ENCODE results near the gene LRFN3. TPM values are rescaled to one million over a fixed set of nuclear protein-coding genes. Genes with fewer than 3 reads are reported as not detected.

Gene LRFN3
- total and polyA plus RNA-seq, 2 donors (not counting 1 experiment from before 2014, with no cell fraction given) = 0.79 to 1.6 TPM

- no peak overlapping the region for H3K4me3 ChIP-seq (ENCODE audit: control extremely low read depth in 1 of 5, extremely low read depth in 1 of 5, insufficient read depth in 1 of 5, low read depth in 2 of 5, low read length in 4 of 5)
- CTCF ChIA-PET = no interaction called here
- intact Hi-C loops (cut with micrococcal nuclease) = no loop called here
- POLR2A ChIA-PET = no interaction called here
- H3K4me2 ChIP-seq (replicated peaks; ENCODE audit: low read depth, low read length, poor library complexity, severe bottlenecking) = no peak overlapping the region
- no peaks in the 10 kb centered on the region for H3K9me3 Mint-ChIP-seq (ENCODE audit: insufficient read depth)
- DNase-seq (no peak), ATAC-seq (ENCODE audit: low read depth) (no peak)
- no peak overlapping the region for H3K4me3 Mint-ChIP-seq
- H3K36me3 ChIP-seq (replicated peaks in 1 of 2; ENCODE audit: control extremely low read depth in 1 of 2, control insufficient read depth in 1 of 2, extremely low read depth in 1 of 2, insufficient read depth in 2 of 2, low read length in 1 of 2) = no peaks in the 10 kb centered on the region
- H3K9me3 ChIP-seq (ENCODE audit: control extremely low read depth in 1 of 3, control insufficient read depth in 2 of 3, insufficient read depth in 1 of 3, low read length in 2 of 3) = peaks cover 0 to 13% (median 0%) of the 10 kb centered on the region in 3 donors
- no peaks in the 10 kb centered on the region for H4K20me1 ChIP-seq (ENCODE audit: control insufficient read depth, insufficient read depth, low read length, poor library complexity, severe bottlenecking)
- peaks cover 0 to 13% (median 3%) of the 10 kb centered on the region in 4 experiments for H3K27me3 ChIP-seq (replicated peaks in 1 of 4; ENCODE audit: control extremely low read depth in 1 of 4, control insufficient read depth in 3 of 4, insufficient read depth in 4 of 4, low read length in 3 of 4)
- no peak overlapping the region for H3K27ac Mint-ChIP-seq
- H3K27me3 Mint-ChIP-seq = peaks cover 20% of the 10 kb centered on the region
- 100% methylated on average over 1 of the region's 3 CpGs for WGBS (ENCODE audit: insufficient coverage)
- H3K9ac ChIP-seq (ENCODE audit: low read length) = no peak overlapping the region
- H2AFZ ChIP-seq (ENCODE audit: insufficient read depth, low read depth, low read length, poor library complexity, severe bottlenecking) = no peak overlapping the region
- H3K27ac ChIP-seq (ENCODE audit: low read length in 2 of 2) = no peak overlapping the region
- peaks cover 5% of the 10 kb centered on the region for H3K4me1 Mint-ChIP-seq
- H3K79me2 ChIP-seq (ENCODE audit: control insufficient read depth, insufficient read depth, low read length) = no peaks in the 10 kb centered on the region
- TF ChIP-seq, protein P1, sequence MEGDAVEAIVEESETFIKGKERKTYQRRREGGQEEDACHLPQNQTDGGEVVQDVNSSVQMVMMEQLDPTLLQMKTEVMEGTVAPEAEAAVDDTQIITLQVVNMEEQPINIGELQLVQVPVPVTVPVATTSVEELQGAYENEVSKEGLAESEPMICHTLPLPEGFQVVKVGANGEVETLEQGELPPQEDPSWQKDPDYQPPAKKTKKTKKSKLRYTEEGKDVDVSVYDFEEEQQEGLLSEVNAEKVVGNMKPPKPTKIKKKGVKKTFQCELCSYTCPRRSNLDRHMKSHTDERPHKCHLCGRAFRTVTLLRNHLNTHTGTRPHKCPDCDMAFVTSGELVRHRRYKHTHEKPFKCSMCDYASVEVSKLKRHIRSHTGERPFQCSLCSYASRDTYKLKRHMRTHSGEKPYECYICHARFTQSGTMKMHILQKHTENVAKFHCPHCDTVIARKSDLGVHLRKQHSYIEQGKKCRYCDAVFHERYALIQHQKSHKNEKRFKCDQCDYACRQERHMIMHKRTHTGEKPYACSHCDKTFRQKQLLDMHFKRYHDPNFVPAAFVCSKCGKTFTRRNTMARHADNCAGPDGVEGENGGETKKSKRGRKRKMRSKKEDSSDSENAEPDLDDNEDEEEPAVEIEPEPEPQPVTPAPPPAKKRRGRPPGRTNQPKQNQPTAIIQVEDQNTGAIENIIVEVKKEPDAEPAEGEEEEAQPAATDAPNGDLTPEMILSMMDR (IDR thresholded peaks at IDR 0.05) = no peak
- no peak for TF ChIP-seq EZH2 (IDR thresholded peaks at IDR 0.05; ENCODE audit: borderline replicate concordance, insufficient read depth, low read depth, low read length, poor library complexity, severe bottlenecking)
- peaks cover 6 to 13% of the 10 kb centered on the region in 2 donors for H3K4me1 ChIP-seq (ENCODE audit: control insufficient read depth in 2 of 2, insufficient read depth in 2 of 2, low read length in 2 of 2)
These were observed 52.6 kb downstream of the LRFN3 start for GRCh38 chr19:35988824-35989223.

DNA sequence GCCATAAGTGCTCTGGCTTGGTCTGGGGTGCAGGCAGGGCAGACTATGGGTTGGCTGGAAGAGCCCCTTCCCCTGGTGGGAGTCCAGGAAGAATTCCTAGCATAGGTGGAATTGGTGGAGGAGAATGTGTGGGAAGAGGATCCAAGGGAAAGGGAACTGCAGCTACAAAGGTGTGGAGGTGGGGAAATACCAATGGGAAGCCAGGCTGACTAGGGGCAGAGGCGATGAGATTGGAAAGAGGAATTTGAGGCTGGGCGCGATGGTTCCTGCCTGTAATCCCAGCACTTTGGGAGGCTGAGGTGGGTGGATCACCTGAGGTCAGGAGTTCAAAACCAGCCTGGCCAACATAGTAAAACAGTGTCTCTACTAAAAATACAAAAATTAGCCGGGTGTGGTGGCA lies 54.0 kb downstream of the LRFN3 start:
- H3K27ac ChIP-seq (ENCODE audit: low read length in 2 of 2) = no peak overlapping the region
- peaks cover 0 to 13% (median 0%) of the 10 kb centered on the region in 3 donors for H3K9me3 ChIP-seq (ENCODE audit: control extremely low read depth in 1 of 3, control insufficient read depth in 2 of 3, insufficient read depth in 1 of 3, low read length in 2 of 3)
- CTCF ChIA-PET = interaction anchor here (0.7 kb wide), 1 partner anchor 298 kb away, joined by 3 read pairs; no protein-coding TSS in a partner anchor
- POLR2A ChIA-PET = no interaction called here
- H3K36me3 ChIP-seq (replicated peaks in 1 of 2; ENCODE audit: control extremely low read depth in 1 of 2, control insufficient read depth in 1 of 2, extremely low read depth in 1 of 2, insufficient read depth in 2 of 2, low read length in 1 of 2) = no peaks in the 10 kb centered on the region
- H3K27me3 ChIP-seq (replicated peaks in 1 of 4; ENCODE audit: control extremely low read depth in 1 of 4, control insufficient read depth in 3 of 4, insufficient read depth in 4 of 4, low read length in 3 of 4) = peaks cover 0 to 4% (median 2%) of the 10 kb centered on the region in 4 experiments
- no peak overlapping the region for H3K9ac ChIP-seq (ENCODE audit: low read length)
- no peak overlapping the region for H3K4me3 ChIP-seq (ENCODE audit: control extremely low read depth in 1 of 5, extremely low read depth in 1 of 5, insufficient read depth in 1 of 5, low read depth in 2 of 5, low read length in 4 of 5)
- 100% methylated on average over 3 of the region's 4 CpGs for WGBS (ENCODE audit: insufficient coverage)
- H3K27ac Mint-ChIP-seq = no peak overlapping the region
- peaks cover 14% of the 10 kb centered on the region for H3K4me1 Mint-ChIP-seq
- ATAC-seq (ENCODE audit: low read depth) (no peak), DNase-seq (no peak)
- H4K20me1 ChIP-seq (ENCODE audit: control insufficient read depth, insufficient read depth, low read length, poor library complexity, severe bottlenecking) = peaks cover 1% of the 10 kb centered on the region
- intact Hi-C loops (cut with micrococcal nuclease) = loop anchor here (10.0 kb wide), 1 partner anchor 585 kb away; the partner anchor contains the start of gene ZNF529
- H3K4me1 ChIP-seq (ENCODE audit: control insufficient read depth in 2 of 2, insufficient read depth in 2 of 2, low read length in 2 of 2) = peaks cover 11 to 22% of the 10 kb centered on the region in 2 donors
- no peaks in the 10 kb centered on the region for H3K9me3 Mint-ChIP-seq (ENCODE audit: insufficient read depth)
- H3K4me3 Mint-ChIP-seq = no peak overlapping the region
- no peak overlapping the region for H3K4me2 ChIP-seq (replicated peaks; ENCODE audit: low read depth, low read length, poor library complexity, severe bottlenecking)
- H3K27me3 Mint-ChIP-seq = peaks cover 8% of the 10 kb centered on the region
- H2AFZ ChIP-seq (ENCODE audit: insufficient read depth, low read depth, low read length, poor library complexity, severe bottlenecking) = no peak overlapping the region
- no peak for TF ChIP-seq EZH2 (IDR thresholded peaks at IDR 0.05; ENCODE audit: borderline replicate concordance, insufficient read depth, low read depth, low read length, poor library complexity, severe bottlenecking)
- TF ChIP-seq, protein P1 (IDR thresholded peaks at IDR 0.05) = no peak
- peaks cover 7% of the 10 kb centered on the region for H3K79me2 ChIP-seq (ENCODE audit: control insufficient read depth, insufficient read depth, low read length)
